ENCODE data around the gene PPFIBP2. TPM values are rescaled to one million over a fixed set of nuclear protein-coding genes. Genes with fewer than 3 reads are reported as not detected.

PPFIBP2 gene
- total RNA-seq, 1 experiment from 2014 or later: 21.5 TPM

DNA sequence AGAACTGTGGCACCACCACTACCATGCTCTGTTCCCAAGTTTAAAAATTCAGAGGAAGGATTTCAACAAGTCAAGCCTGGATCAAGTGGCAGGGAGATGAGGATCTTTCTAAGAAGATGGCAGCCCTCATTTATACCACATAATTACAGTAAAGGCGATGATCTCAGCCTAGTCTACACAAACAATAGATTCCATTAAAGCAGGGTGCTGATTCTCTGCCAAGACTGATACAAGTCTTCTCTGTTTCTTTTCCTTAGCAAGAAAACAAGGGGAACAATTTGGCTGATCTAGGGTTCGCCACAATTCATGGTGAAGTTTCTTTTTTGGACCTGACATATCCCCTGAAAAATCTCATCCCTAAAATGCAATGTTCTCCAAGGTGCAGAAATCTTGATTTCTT, 73.9 kb downstream of the PPFIBP2 start:
- BruUV-seq (replicated peaks): no TSS peak
- ChIA-PET CTCF (no interaction called here), POLR2A (no interaction called here)
- Histone ChIP-seq H3K27ac (ENCODE audit: low read length) (no peak overlapping the region), H3K36me3 (ENCODE audit: control insufficient read depth, insufficient read depth, low read length) (no peaks in the 10 kb centered on the region), H3K4me3 (ENCODE audit: low read depth in 2 of 2, low read length in 2 of 2) (no peak overlapping the region), H3K27me3 (ENCODE audit: control insufficient read depth, insufficient read depth, low read length) (no peaks in the 10 kb centered on the region), H3K4me1 (ENCODE audit: control insufficient read depth, insufficient read depth, low read length) (no peaks in the 10 kb centered on the region), H3K9me3 (ENCODE audit: control insufficient read depth, insufficient read depth, low read depth, low read length) (no peaks in the 10 kb centered on the region)
- ATAC-seq (no peak), DNase-seq (ENCODE audit: low read depth, low spot score) (no peak)
- in situ Hi-C loops (cut with HindIII; ENCODE audit: low pct_unique_long_range_greater_than_20kb, low sequenced_read_pairs): no loop called here
- intact Hi-C loops (cut with micrococcal nuclease; ENCODE audit: unreplicated experiment): no loop called here
- no peak for TF ChIP-seq CTCF (IDR thresholded peaks at IDR 0.05)
- TF ChIP-seq, protein P1, sequence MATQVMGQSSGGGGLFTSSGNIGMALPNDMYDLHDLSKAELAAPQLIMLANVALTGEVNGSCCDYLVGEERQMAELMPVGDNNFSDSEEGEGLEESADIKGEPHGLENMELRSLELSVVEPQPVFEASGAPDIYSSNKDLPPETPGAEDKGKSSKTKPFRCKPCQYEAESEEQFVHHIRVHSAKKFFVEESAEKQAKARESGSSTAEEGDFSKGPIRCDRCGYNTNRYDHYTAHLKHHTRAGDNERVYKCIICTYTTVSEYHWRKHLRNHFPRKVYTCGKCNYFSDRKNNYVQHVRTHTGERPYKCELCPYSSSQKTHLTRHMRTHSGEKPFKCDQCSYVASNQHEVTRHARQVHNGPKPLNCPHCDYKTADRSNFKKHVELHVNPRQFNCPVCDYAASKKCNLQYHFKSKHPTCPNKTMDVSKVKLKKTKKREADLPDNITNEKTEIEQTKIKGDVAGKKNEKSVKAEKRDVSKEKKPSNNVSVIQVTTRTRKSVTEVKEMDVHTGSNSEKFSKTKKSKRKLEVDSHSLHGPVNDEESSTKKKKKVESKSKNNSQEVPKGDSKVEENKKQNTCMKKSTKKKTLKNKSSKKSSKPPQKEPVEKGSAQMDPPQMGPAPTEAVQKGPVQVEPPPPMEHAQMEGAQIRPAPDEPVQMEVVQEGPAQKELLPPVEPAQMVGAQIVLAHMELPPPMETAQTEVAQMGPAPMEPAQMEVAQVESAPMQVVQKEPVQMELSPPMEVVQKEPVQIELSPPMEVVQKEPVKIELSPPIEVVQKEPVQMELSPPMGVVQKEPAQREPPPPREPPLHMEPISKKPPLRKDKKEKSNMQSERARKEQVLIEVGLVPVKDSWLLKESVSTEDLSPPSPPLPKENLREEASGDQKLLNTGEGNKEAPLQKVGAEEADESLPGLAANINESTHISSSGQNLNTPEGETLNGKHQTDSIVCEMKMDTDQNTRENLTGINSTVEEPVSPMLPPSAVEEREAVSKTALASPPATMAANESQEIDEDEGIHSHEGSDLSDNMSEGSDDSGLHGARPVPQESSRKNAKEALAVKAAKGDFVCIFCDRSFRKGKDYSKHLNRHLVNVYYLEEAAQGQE (IDR thresholded peaks at IDR 0.05; ENCODE audit: insufficient read depth in 1 of 2, low read depth in 2 of 2, low read length in 1 of 2): no peak
- no peak for TF ChIP-seq TCF7L2 (IDR thresholded peaks at IDR 0.05; ENCODE audit: low read depth, low read length)
- TF ChIP-seq SIN3A (IDR thresholded peaks at IDR 0.05; ENCODE audit: borderline replicate concordance, insufficient read depth, low read depth, low read length): no peak
- TF ChIP-seq POLR2AphosphoS5 (IDR thresholded peaks at IDR 0.05; ENCODE audit: low read depth, low read length): no peak

DNA sequence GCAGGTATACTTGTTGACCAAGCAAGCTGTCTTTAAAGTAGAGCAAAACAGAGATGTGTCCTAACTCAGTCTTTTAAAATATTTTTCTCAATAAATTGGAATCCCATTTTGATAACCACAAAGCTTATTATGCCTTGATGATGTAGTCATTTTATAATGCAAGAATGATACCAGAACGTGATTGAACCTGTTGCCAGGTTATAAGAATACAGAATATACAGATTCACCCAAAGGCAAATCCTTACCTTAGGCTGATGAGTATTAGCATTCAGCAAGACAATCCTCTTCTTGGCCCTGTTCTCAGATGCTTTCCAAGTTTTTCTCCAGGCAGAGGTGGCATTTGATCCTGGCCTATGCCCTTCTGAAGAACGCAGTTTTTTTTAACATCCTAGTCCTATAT, 76.1 kb downstream of the PPFIBP2 start:
- no peak overlapping the region for H3K27ac ChIP-seq (ENCODE audit: low read length)

More for the DNA sequence above, 76.1 kb downstream of the PPFIBP2 start:
- ATAC-seq (no peak), DNase-seq (ENCODE audit: low read depth, low spot score) (no peak)
- ChIA-PET POLR2A (no interaction called here), CTCF (no interaction called here)
- Histone ChIP-seq H3K27me3 (ENCODE audit: control insufficient read depth, insufficient read depth, low read length) (no peaks in the 10 kb centered on the region), H3K36me3 (ENCODE audit: control insufficient read depth, insufficient read depth, low read length) (no peaks in the 10 kb centered on the region), H3K4me3 (ENCODE audit: low read depth in 2 of 2, low read length in 2 of 2) (no peak overlapping the region), H3K4me1 (ENCODE audit: control insufficient read depth, insufficient read depth, low read length) (no peaks in the 10 kb centered on the region), H3K9me3 (ENCODE audit: control insufficient read depth, insufficient read depth, low read depth, low read length) (no peaks in the 10 kb centered on the region)
- BruUV-seq (replicated peaks): no TSS peak
- in situ Hi-C loops (cut with HindIII; ENCODE audit: low pct_unique_long_range_greater_than_20kb, low sequenced_read_pairs) (no loop called here), intact Hi-C loops (cut with micrococcal nuclease; ENCODE audit: unreplicated experiment) (no loop called here)
- TF ChIP-seq, protein P1 (IDR thresholded peaks at IDR 0.05; ENCODE audit: insufficient read depth in 1 of 2, low read depth in 2 of 2, low read length in 1 of 2): no peak
- TF ChIP-seq POLR2AphosphoS5 (IDR thresholded peaks at IDR 0.05; ENCODE audit: low read depth, low read length) (no peak), SIN3A (IDR thresholded peaks at IDR 0.05; ENCODE audit: borderline replicate concordance, insufficient read depth, low read depth, low read length) (no peak), CTCF (IDR thresholded peaks at IDR 0.05) (no peak), TCF7L2 (IDR thresholded peaks at IDR 0.05; ENCODE audit: low read depth, low read length) (no peak)
